KMS-11 (cell line): ENCODE data around the gene PDE8B.

Experiments used
- H2AFZ ChIP-seq: fragments of 200-600 bp; sonication (generic); 2 replicates; pipeline ENCODE4 v1.6.1; 2016; ENCODE audit warnings: antibody characterized with exemption, mixed run types, low read depth
- H3K27ac ChIP-seq: fragments of 200-600 bp; sonication (generic); 2 replicates; pipeline ENCODE4 v1.6.1; 2016; ENCODE audit warnings: mild to moderate bottlenecking, mixed run types
- H3K27me3 ChIP-seq: fragments of 200-600 bp; sonication (generic); 2 replicates; pipeline ENCODE4 v1.6.1; 2017; ENCODE audit warnings: mild to moderate bottlenecking, low read depth, mixed run types, moderate library complexity; ENCODE audit not compliant: insufficient read depth
- H3K36me3 ChIP-seq: fragments of 200-600 bp; sonication (generic); 2 replicates; pipeline ENCODE4 v1.6.1; 2017; ENCODE audit warnings: mild to moderate bottlenecking, mixed run types; ENCODE audit not compliant: insufficient read depth
- H3K4me1 ChIP-seq: fragments of 200-600 bp; sonication (generic); 2 replicates; pipeline ENCODE4 v1.6.1; 2016; ENCODE audit warnings: mild to moderate bottlenecking, low read depth, mixed run types; ENCODE audit not compliant: poor library complexity, severe bottlenecking
- H3K4me2 ChIP-seq: fragments of 200-600 bp; sonication (generic); 2 replicates; pipeline ENCODE4 v1.7.0; 2016; ENCODE audit warnings: mild to moderate bottlenecking, mixed run types
- H3K4me3 ChIP-seq: fragments of 200-600 bp; sonication (generic); IDR thresholded peaks from 2 replicates; pipeline ENCODE4 v1.6.1; 2017; ENCODE audit warnings: low read depth, low read length, mixed read lengths; ENCODE audit not compliant: insufficient read depth
- H3K79me2 ChIP-seq: fragments of 200-600 bp; sonication (generic); 2 replicates; pipeline ENCODE4 v1.6.1; 2016; ENCODE audit warnings: low read depth, mixed run types; ENCODE audit not compliant: insufficient read depth
- H3K9ac ChIP-seq: fragments of 200-600 bp; sonication (generic); 2 replicates; pipeline ENCODE4 v1.6.1; 2016; ENCODE audit warnings: mild to moderate bottlenecking, mixed run types
- H4K20me1 ChIP-seq: fragments of 200-600 bp; sonication (generic); 2 replicates; pipeline ENCODE4 v1.6.1; 2016; ENCODE audit warnings: mild to moderate bottlenecking, mixed run types; ENCODE audit not compliant: insufficient read depth
- TF ChIP-seq, protein P1 (sequence below): fragments of 200-600 bp; sonication (generic); conservative IDR thresholded peaks from 2 replicates; pipeline ENCODE4 v1.6.1; 2017; ENCODE audit warnings: low read depth, mild to moderate bottlenecking, antibody characterized with exemption, low read length, moderate library complexity, mixed read lengths

PDE8B gene

DNA sequence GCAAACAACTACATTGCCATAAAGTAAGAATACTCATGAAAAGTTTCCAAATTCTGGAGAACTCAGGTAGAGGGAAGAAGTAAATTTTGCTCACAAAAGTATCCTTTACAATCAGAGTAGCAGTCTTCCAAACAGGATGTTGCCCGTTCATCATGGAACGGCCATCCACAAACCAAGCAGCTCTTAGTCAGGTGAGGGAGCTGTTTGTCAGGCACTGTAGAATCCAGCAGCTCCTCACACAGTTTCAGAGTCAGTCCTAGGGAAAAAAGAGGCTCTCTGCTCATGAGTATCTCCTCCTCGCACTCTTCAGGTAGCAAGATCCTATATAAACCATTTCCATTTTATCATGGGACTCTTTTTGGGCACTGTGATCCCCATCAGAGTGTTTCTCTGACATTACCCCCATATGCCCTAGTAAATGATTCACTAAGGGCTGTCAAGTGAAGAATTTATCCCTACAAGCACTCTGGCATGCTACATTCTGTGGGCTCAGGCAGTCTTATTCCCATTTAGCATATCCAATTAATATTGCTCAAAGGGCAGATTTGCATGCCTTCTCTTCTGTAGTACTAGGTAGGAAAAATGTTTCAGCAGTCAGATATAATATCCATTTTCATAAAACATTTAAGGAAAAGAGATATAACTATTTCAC lies 183.7 kb downstream of the PDE8B start:
- no peak overlapping the region for H3K4me2 ChIP-seq
- no peak overlapping the region for H3K4me3 ChIP-seq

DNA sequence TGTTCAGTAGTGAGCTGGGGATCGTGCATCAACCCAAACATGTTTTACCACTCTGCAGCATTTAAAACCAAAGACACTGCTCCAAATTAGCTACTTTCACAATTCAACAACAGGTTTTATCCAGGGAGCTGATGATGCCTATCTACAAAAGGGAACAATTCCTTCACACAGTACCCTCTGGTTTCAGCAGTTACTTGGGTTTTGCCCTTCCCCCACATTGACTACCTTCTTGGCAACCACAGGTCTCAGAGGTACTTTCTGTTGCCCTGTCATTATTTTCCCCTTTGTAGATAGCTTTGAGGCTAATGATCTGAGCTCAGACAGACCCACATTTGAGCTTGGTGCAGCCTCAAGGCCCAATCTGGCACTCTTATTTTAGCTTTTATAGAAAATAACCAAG lies 185.5 kb downstream of the PDE8B start:
- no peak overlapping the region for H3K9ac ChIP-seq
- no peak overlapping the region for H3K4me3 ChIP-seq
- peaks cover 15% of the 10 kb centered on the region for H3K4me1 ChIP-seq
- no peak overlapping the region for H3K27ac ChIP-seq
- peak overlapping the region; percentile 19; the same call in 1 of the 2 replicates for H3K4me2 ChIP-seq
- no peak overlapping the region for H2AFZ ChIP-seq
- no peaks in the 10 kb centered on the region for H4K20me1 ChIP-seq
- no peaks in the 10 kb centered on the region for H3K79me2 ChIP-seq
- TF ChIP-seq, protein P1, sequence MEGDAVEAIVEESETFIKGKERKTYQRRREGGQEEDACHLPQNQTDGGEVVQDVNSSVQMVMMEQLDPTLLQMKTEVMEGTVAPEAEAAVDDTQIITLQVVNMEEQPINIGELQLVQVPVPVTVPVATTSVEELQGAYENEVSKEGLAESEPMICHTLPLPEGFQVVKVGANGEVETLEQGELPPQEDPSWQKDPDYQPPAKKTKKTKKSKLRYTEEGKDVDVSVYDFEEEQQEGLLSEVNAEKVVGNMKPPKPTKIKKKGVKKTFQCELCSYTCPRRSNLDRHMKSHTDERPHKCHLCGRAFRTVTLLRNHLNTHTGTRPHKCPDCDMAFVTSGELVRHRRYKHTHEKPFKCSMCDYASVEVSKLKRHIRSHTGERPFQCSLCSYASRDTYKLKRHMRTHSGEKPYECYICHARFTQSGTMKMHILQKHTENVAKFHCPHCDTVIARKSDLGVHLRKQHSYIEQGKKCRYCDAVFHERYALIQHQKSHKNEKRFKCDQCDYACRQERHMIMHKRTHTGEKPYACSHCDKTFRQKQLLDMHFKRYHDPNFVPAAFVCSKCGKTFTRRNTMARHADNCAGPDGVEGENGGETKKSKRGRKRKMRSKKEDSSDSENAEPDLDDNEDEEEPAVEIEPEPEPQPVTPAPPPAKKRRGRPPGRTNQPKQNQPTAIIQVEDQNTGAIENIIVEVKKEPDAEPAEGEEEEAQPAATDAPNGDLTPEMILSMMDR = no peak
- H3K36me3 ChIP-seq = no peaks in the 10 kb centered on the region
- H3K27me3 ChIP-seq = no peaks in the 10 kb centered on the region

More for the DNA sequence above, 183.7 kb downstream of the PDE8B start:
- no peak overlapping the region for H2AFZ ChIP-seq
- H3K36me3 ChIP-seq = no peaks in the 10 kb centered on the region
- no peaks in the 10 kb centered on the region for H4K20me1 ChIP-seq
- peaks cover 15% of the 10 kb centered on the region for H3K4me1 ChIP-seq
- TF ChIP-seq, protein P1 = no peak
- H3K9ac ChIP-seq = no peak overlapping the region
- no peak overlapping the region for H3K27ac ChIP-seq
- H3K27me3 ChIP-seq = no peaks in the 10 kb centered on the region
- no peaks in the 10 kb centered on the region for H3K79me2 ChIP-seq

DNA sequence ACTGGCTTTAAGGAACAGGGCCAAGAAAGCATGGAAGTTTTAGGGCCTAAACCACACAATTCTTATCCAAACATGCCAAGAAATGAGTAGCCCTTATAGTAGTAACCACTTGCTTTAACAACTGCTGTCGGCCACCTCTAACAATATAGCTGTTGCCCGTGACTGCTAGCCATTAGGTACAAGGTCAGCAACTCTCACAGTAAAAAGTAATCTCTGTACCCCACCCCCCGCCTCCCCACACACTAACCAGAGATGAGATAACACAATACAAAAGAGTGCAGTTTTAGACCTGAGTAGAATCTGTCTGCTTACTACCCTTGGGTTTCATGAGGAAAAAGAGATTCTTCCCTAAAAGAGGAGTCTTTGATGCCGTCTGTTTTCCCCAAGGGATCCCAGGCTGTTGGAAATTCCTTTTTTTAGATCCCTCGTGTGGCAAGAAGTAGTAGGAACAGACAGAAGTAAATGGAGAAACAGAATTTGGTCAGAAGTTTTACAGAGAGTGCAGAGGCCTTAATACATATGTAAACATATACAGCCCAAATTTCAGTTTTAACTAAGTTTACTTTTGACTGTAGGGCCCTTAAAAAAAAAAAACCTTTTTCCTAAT lies 187.3 kb downstream of the PDE8B start:
- H3K9ac ChIP-seq = no peak overlapping the region
- H3K27ac ChIP-seq = no peak overlapping the region
- no peak overlapping the region for H3K4me3 ChIP-seq
- TF ChIP-seq, protein P1 = no peak
- H2AFZ ChIP-seq = no peak overlapping the region
- no peaks in the 10 kb centered on the region for H3K27me3 ChIP-seq
- no peak overlapping the region for H3K4me2 ChIP-seq
- no peaks in the 10 kb centered on the region for H4K20me1 ChIP-seq
- H3K79me2 ChIP-seq = no peaks in the 10 kb centered on the region
- H3K4me1 ChIP-seq = peaks cover 15% of the 10 kb centered on the region
- no peaks in the 10 kb centered on the region for H3K36me3 ChIP-seq

DNA sequence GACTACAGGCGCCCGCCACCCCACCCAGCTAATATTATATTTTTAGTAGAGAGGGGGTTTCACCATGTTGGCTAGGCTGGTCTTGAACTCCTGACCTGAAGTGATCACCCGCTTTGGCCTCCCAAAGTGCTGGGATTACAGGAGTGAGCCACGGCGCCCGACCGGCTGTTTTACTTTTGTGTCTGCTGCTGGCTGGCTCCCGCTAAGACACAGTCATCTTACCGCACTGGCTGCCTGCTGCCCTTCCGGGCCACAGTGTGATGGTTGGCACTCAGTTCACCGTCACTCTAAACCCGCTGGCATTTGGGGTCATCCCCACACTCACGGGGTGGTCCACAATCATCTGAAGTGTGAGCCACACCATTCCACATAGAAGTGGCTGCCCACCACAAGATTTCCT lies 188.0 kb downstream of the PDE8B start:
- Histone ChIP-seq H3K4me3 (no peak overlapping the region), H2AFZ (no peak overlapping the region), H3K4me1 (peaks cover 15% of the 10 kb centered on the region), H4K20me1 (no peaks in the 10 kb centered on the region), H3K27me3 (no peaks in the 10 kb centered on the region), H3K4me2 (no peak overlapping the region), H3K79me2 (no peaks in the 10 kb centered on the region), H3K36me3 (no peaks in the 10 kb centered on the region), H3K27ac (no peak overlapping the region), H3K9ac (no peak overlapping the region)
- TF ChIP-seq, protein P1 = no peak
